Fibroblast of villous mesenchyme (primary cell): ENCODE data around the gene GZMH. TPM values are rescaled to one million over a fixed set of nuclear protein-coding genes. Genes with fewer than 3 reads are reported as not detected.

ENCODE experiments used
- DNase-seq: peaks from one replicate; pipeline ENCODE4 v3.0.0-alpha.2; 2010; ENCODE audit warnings: low read depth
- H3K4me3 ChIP-seq: 2 replicates; pipeline ENCODE4 v1.5.1; 2011; ENCODE audit warnings: low read depth, mild to moderate bottlenecking, low read length
- total RNA-seq: library from RNA; depleted of rRNA; stranded (reverse); fragments of >200 nt; gene quantifications from 2 replicates; pipeline ENCODE4 v1.2.3, GENCODE V29; 2012
- TF ChIP-seq, protein P1 (sequence below): IDR thresholded peaks from 2 replicates; pipeline ENCODE4 v1.5.1; 2012; ENCODE audit warnings: low read depth, mild to moderate bottlenecking, low read length; ENCODE audit not compliant: insufficient read depth

The GZMH gene
- total RNA-seq, 1 donor: not detected

DNA sequence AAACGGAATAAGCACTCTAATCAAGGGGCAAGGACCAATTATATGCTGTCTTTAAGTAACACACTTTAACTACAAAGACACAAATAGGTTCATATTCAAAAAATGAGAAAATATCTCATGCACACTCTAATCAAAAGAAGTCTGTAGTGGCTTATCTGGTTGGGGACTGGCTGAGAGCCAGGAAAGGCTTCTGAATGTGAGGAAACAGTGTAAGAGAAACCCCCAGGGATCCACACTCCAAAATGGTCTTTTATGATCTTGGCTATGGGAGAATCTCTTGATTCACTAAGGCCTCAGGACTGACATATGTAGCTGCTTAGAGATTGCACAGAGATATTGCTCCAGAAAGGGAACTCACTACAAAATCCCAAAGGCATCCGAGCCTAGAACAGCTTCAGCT, 43.7 kb downstream of the GZMH start:
- TF ChIP-seq, protein P1, sequence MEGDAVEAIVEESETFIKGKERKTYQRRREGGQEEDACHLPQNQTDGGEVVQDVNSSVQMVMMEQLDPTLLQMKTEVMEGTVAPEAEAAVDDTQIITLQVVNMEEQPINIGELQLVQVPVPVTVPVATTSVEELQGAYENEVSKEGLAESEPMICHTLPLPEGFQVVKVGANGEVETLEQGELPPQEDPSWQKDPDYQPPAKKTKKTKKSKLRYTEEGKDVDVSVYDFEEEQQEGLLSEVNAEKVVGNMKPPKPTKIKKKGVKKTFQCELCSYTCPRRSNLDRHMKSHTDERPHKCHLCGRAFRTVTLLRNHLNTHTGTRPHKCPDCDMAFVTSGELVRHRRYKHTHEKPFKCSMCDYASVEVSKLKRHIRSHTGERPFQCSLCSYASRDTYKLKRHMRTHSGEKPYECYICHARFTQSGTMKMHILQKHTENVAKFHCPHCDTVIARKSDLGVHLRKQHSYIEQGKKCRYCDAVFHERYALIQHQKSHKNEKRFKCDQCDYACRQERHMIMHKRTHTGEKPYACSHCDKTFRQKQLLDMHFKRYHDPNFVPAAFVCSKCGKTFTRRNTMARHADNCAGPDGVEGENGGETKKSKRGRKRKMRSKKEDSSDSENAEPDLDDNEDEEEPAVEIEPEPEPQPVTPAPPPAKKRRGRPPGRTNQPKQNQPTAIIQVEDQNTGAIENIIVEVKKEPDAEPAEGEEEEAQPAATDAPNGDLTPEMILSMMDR: no peak
- H3K4me3 ChIP-seq: no peak overlapping the region
- DNase-seq: no peak

GRCh38 chr14:24563505-24563904, 46.0 kb downstream of the GZMH start:
- no peak overlapping the region for H3K4me3 ChIP-seq
- no peak for DNase-seq
- TF ChIP-seq, protein P1: no peak

DNA sequence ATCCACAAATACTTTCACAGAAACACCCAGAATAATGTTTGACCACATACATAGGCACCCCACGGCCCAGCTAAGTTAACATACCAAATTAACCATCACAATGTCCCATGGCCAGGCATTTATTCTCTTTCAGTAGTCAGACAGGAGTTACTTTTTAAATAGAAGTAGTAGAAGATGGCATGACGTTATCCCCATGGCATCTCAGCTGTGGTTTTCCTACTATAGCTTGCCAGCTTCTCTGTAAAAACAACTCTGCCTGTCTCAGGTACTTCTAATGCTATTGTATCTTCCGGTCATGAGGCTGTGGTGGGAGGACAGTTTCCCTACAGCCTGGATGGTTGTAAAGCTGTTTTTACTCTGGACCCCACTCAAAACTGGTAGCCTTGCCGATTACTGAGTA, 52.7 kb downstream of the GZMH start:
- TF ChIP-seq, protein P1: no peak
- H3K4me3 ChIP-seq: no peak overlapping the region
- no peak for DNase-seq

Other genes starting within 250 kb of the GZMH start
- 56.4 and 68.2 TPM in 2 replicates for gene NFATC4, start 241.5 kb downstream of the GZMH start, total RNA-seq
- gene NYNRIN, start 210.7 kb downstream of the GZMH start, total RNA-seq: 11.6 and 15.5 TPM in 2 replicates
- gene CBLN3, start 180.0 kb downstream of the GZMH start, total RNA-seq: 1.7 and 2.3 TPM in 2 replicates
- gene KHNYN, start 179.7 kb downstream of the GZMH start, total RNA-seq: 43.2 and 47.4 TPM in 2 replicates
- 9.5 and 13.5 TPM in 2 replicates for gene SDR39U1, start 166.9 kb downstream of the GZMH start, total RNA-seq
- not detected in 2 replicates for gene CMA1, start 101.4 kb downstream of the GZMH start, total RNA-seq
- not detected in 2 replicates for gene CTSG, start 33.4 kb downstream of the GZMH start, total RNA-seq
- gene GZMB, start 24.5 kb upstream of the GZMH start, total RNA-seq: not detected in 2 replicates